AG09319 (cell line): ENCODE data around the gene SMG6.

Experiments
- DNase-seq: peaks from one replicate; pipeline ENCODE4 v3.0.0-alpha.2; 2010; ENCODE audit warnings: low read depth; ENCODE audit errors: extremely low read depth
- CTCF ChIP-seq: IDR thresholded peaks from 2 replicates; pipeline ENCODE4 v1.5.1; 2011; ENCODE audit warnings: low read depth, mild to moderate bottlenecking, inconsistent platforms, low read length, moderate library complexity

SMG6 gene

GRCh38 chr17:2188971-2189630 is 114.5 kb downstream of the SMG6 start:
- no peak for DNase-seq
- no peak for TF ChIP-seq CTCF

GRCh38 chr17:2187758-2188157 is 115.8 kb downstream of the SMG6 start:
- no peak for DNase-seq
- no peak for TF ChIP-seq CTCF

DNA sequence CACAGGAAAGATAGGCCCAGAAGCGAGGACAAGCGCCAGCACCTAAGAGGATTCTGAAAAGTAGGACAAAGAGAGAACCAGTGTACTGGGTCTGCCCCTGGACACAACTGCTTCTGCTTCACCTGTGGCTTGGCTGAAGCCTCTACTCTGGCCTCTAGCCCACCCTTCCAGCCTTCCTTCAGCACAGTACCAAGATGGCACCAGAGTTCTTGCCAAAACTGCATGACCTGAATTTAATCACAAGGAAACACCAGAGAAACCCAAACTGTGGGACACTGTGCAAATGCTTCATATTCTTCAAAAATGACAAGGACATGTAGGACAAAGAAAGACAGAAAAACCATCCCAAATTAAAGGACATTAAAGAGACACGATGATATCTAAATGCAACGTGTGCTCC is 116.6 kb downstream of the SMG6 start:
- DNase-seq, result no peak
- no peak for TF ChIP-seq CTCF

- DNase-seq, result no peak
- no peak for TF ChIP-seq CTCF
Measured at GRCh38 chr17:2184993-2185931, 118.3 kb downstream of the SMG6 start.

- TF ChIP-seq CTCF, result no peak
- DNase-seq, result no peak
Measured at GRCh38 chr17:2183346-2183745, 120.2 kb downstream of the SMG6 start.

DNA sequence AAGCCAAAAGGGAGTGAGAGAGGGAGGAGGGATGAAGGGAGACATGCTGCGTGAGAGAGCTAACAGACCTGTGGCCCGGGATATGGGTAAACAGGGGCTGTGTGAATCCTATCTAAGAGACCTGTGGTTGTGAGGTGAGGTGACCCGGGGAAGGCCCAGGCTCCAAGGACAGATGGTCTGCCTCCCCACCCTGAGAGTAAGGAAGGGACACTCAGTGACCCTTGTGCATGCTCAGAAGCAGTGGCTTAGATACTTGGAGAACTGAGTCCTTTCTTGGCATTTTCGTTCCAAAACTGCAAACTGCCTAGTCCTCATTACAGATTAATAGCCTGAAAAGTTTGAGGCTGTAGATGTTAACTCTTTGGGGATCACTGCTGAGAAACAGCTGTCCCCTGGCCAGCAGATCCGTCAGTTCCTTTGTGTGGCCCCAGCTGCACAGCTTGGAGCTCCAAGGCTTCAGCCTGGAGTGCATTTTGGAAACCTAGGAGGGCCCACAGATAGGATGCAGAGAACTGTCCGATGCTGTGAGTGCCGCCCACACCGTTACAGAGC is 121.6 kb downstream of the SMG6 start:
- no peak for DNase-seq
- no peak for TF ChIP-seq CTCF
